ENCODE measurements around the gene TPM4.
"Not testable (repeated sequence)": the region's sequence is repeated elsewhere in the genome, so short reads cannot be mapped to it uniquely, and the experiment has no call there.

Gene TPM4

DNA sequence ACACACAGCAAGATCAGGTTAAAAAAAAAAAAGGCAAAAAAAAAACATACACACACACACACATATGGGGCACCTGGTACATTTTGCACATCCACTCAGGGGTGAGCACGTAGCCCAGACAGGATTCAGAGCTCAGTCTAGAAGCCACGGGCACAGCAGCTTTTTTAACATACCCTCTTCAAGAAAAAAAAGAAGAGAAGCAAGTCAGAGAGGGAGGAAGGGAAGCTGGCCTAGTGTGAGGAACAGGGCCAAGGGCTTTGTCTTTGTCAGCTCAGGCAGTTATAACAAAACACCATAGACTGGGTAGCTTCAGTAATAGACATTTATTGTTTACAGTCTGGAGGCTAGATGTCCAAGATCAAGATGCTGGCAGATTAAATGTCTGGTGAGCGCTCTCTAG is 2.3 kb upstream of the TPM4 start:
- no peak for DNase-seq (ENCODE audit: low read depth)

DNA sequence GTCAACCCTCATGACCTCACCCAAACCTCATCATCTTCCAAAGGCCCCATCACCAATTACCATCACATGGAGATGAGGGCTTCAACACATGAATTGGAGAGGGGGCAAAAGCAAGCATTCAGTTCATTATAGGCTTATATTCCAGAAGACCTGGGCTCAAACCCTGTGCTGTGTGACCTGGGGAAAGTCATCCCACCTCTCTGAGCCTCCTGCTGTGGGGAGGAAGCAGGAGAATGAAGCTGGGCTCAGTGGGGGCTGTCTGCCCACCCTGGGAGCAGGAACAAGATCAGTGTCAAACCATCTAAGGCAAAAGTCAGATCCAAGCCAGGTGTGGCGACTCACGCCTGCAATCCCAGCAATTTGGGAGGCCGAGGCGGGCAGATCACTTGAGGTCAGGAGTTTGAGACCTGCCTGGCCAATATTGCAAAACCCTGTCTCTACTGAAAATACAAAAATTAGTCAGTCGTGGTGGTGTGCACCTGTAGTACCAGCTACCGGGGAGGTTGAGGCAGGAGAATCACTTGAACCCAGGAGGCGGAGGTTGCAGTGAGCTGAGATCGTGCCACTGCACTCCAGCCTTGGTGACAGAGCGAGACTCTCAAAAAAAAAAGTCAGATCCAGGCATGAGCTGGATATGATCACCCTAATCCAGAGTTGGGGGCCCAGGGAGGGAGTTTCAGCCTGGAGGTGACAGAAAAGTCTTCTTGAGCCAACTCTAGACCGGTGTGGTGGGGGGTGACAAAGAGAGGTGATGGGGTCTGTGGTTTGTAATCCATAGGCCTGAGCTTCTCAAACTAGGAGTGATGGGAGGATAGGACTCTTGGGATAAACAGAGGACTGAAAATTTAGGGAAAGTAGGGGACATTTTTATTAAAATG is 1.6 kb upstream of the TPM4 start:
- DNase-seq (ENCODE audit: low read depth): no peak

DNA sequence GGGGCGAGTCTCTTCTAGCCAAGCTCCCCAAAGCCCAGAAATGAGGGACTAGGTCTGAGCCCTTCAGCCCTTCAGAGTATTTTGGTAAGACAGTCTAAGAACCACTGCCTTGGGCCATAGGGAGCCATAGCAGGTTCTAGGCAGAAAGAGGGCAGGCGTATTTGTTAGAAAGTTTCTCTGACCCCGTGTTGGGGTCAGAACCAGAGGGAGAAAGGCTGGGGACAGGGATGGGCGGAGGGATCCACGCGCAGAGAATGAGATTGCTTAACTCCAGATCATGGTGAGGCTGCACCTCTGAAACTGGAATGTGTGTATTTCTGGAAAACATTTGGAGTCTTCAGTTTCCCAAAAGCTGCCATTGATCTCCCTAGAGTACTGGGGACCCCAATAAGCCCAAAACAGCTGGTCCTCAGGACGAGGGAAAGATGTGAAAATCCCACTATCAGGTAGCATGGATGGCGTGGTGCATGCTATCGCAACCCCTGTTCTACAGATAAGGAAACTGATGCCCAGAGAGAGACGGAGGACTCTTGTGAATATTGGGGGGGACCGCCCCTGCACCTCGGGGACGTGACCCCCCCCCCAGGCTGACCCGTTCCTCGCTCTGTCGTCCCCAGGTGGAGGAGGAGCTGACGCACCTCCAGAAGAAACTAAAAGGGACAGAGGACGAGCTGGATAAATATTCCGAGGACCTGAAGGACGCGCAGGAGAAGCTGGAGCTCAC is 703 bp upstream of the TPM4 start:
- no peak for DNase-seq (ENCODE audit: low read depth)

DNA sequence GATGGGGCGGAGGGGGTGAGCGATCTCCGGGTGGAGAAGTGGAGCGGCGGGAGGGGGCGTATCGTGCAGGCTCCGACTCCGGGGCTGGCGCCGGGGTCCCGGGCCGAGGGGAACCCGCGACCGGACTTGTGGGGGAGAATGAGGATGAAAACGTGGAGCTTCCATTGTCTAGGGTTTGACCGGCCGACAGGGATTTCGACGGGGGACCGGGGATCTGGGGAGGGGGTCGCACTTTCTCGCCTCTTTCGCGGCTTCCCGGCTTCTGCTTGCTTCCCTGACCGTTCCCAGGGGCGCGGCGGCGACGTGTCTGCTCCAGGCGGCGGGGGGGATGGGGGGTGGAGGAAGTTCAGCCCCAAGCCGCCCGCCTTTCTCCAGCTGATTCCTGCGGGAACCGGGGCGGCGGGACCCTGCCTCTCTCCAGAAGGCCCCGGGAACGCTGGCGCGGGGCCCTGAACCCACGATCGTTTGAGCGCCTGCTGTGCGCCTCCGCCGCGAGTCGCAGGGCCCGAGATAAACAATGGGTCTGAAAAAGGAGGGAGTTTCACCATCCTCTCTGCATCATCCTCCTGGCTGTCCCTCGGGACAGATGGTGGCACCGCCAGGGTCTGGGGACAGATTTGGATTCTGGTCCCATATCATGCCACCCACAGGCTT is 790 bp downstream of the TPM4 start:
- DNase-seq (ENCODE audit: low read depth): peak; percentile 58

DNA sequence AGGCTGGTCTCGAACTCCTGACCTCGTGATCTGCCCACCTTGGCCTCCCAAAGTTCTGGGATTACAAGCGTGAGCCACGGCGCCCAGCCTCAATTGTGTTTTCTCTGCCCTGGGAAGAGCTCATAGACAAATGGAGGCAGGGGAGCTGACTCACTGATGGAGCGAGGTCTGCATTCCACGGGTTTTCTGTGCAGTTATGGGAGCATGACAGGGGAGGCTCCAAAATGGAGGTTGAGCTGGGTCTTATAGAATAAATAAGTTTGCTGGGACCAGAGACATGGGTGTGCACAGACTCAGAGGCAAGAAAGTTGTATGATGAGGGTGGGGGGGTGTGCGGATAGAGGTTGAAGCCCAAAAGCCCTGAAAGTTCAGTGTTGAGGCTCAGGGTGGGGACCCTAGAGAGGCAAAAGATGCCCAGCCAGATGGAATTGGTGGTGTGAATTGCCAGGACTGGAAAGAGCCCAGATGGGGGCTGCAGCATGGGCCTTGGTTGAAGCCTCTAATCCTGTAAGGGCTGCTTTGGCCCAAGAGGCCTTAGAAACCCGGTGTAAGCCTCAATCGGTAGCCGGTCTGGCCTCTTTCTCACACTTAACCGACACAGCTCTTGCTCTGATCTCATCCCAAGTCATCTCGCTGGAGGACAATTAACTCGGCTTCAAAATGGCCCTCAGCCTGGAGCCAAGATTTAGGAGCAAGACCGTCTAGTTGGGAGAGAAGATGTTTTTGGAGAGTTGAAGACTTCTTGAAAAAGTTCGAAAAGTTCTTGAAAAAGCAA is 1.9 kb downstream of the TPM4 start:
- DNase-seq (ENCODE audit: low read depth): peak; percentile 87

DNA sequence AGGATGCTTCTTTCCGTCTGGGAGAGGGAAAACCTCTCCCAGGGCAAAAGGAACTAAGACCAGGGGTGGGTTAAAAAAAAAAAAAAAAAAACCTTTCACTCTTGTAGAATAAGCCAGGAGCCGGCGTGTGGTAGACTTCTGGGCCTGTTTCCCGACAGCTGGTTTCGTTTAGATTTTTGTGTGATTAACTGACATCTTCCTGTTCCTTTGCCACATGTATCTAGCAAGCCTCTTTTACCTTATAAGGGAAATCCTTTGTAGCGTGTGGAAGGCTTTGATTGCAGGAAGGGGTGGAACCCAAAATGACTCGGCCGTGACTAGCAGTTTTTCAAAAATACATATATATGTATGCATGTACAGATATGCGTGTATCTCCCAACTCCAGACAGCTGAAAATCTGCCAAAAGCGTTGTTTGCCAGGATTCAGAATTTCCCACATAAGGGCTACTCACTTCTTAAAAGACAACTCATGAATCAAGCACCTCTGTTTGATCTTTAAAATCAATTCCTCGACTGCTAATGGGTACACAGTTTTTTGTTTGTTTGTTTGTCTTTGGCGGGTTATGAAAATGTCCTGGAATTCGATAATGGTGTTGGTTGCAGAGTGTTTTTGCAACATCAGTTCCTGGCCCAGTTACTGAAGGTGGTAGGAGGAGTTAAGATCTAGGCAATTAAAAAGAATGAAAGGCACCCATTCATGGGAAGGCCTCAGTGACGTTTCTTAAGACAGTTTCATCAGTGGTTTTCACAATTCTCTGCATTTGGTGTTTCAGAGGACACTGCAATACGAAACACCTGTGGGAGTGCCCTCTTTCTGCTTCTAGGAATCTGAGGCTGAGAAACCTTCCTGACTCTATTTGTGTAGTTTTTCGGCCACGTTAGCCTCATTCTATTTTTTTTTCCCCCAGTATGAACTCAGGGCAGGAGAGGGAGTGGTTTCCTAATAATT is 2.7 kb downstream of the TPM4 start:
- DNase-seq (ENCODE audit: low read depth): peak; percentile 99

DNA sequence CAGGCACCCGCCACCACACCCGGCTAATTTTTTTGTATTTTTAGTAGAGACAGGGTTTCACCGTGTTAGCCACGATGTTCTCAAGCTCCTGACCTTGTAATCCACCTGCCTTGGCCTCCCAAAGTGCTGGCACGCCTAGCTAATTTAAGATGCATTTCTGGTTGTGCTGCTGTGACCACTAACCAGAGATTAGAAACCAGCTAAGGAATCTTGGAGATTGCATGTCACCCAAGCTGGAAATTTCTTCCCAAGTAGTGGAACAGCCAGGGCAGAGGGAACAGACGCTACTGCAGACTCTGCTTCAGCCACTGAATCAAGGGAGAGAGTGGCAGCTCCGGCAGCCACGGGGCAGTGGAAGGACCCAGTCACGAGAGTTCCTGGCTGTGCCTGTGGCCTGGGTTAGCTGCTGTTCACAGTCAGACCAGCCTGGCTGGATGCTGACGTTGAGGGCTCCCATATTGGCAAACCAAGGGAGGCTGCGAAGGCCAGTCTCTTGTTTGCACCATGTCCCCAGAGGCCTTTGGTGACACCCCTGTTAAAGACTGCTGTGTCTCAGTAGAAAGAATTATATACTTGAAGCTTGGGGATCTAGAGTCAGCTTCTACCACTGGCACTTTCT is 7.9 kb downstream of the TPM4 start:
- no peak for DNase-seq (ENCODE audit: low read depth)

DNA sequence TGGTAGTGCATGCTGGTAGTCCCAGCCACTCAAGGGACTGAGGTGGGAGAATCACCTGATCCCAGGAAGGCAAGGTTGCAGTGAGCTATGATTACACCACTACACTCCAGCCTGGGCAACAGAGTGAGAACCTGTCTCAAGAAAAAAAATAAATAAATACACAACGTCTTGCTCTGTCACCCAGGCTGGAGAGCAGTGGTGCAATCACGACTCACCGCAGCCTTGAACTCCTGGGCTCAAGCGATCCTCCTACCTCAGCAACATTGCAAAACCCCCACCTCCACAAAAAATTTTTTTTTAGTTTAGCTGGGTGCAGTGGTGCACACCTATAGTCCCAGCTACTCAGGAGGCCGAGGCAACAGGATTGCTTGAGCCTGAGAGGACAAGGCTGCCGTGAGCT is 8.8 kb downstream of the TPM4 start:
- peak; percentile 50 for DNase-seq (ENCODE audit: low read depth)

DNA sequence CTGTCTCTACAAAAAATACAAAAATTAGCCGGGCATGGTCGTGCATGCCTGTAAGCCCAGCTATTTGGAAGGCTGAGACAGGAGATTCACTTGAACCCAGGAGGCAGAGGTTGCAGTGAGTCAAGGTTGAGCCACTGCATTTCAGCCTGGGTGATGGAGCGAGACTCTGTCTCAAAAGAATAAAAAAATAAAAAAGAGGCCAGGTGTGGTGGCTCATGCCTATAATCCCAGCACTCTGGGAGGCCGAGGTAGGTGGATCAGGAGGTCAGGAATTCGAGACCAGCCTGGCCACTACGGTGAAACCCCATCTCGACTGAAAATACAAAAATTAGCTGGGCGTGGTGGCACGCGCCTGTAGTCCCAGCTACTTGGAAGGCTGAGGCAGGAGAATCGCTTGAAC is 11.1 kb downstream of the TPM4 start:
- not testable (repeated sequence) for DNase-seq (ENCODE audit: low read depth)

DNA sequence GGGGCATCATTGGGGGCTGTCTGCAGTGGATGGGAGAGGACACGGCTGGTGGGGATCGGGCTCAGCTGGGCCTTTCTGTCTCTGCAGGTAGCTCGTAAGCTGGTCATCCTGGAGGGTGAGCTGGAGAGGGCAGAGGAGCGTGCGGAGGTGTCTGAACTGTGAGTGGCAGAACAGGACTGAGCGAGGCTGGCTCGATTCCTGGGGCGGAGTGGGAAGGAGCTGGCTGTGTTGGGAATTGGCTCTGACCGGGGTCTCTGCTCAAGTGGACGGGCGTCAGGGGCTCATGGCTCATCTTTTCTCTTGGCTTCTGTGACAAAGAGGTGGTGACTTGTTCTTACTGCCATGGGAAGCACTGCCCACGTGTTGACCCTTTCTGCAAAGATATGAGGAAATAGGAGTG is 11.6 kb downstream of the TPM4 start:
- DNase-seq (ENCODE audit: low read depth): no peak

DNA sequence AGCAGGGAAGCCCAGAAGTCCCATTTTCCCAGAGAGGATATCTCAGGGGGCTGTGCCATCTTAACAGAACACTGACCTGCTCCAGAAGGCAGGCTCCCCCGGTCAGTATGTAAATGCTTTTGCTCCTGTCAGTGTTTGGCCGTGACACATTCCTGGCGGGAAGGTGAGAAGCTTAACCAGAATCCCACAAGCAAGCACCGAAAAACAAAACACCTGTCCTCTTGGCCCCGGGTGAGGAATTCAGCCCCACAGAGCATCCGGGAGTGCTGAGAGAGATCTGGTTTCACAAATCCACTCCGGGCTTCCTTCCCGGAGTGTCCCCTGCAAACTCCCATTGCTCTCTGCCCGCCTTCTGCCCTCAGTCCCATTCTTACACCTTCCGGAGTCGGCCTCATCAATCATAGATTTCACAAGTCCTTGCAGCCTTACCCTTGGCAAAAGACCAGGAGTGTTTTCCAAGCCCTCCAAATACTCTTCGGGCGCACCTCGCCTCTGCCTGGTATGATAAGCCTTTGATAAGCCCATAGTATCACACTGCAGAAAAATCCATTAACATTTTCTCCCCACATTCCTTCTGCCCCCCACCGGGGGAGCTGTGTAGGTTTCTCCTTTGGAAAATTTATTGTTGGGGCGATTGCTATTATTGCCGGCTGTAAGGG is 12.2 kb downstream of the TPM4 start:
- no peak for DNase-seq (ENCODE audit: low read depth)

DNA sequence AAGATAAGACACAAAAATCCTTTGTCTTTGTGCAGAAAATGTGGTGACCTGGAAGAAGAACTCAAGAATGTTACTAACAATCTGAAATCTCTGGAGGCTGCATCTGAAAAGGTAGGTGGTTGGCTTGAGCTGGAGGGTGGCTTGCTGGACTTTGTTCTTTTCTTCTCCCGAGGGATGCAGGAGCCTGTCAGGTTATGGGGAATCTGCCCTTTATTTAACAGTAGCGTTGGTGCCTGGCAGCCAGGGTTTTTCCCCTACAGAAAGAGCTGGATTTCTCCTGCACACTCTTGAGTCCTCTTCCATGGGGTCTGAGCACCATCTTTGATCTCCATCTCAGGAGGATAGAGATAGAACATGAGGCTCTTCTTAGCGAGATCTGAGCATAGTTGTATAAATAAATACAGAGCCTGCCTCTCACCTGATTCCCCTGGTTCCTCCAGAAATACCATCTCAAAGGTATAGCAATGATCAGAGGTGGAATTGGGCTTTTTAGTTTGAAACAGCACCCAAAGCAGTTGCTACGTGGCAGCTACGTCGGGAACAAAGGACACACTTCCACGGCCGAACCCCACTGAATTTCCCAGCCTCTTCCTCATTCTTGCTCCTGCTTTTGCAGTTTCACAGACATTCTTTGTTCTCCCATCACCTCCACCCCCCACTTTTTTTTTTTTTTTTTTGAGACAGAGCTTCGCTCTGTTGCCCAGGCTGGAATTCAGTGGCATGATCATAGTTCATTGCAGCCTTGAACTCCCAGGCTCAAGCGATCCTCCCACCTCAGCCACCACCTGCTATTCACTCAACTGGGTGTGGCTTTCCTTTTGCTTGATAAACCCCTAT is 12.9 kb downstream of the TPM4 start:
- DNase-seq (ENCODE audit: low read depth): no peak

DNA sequence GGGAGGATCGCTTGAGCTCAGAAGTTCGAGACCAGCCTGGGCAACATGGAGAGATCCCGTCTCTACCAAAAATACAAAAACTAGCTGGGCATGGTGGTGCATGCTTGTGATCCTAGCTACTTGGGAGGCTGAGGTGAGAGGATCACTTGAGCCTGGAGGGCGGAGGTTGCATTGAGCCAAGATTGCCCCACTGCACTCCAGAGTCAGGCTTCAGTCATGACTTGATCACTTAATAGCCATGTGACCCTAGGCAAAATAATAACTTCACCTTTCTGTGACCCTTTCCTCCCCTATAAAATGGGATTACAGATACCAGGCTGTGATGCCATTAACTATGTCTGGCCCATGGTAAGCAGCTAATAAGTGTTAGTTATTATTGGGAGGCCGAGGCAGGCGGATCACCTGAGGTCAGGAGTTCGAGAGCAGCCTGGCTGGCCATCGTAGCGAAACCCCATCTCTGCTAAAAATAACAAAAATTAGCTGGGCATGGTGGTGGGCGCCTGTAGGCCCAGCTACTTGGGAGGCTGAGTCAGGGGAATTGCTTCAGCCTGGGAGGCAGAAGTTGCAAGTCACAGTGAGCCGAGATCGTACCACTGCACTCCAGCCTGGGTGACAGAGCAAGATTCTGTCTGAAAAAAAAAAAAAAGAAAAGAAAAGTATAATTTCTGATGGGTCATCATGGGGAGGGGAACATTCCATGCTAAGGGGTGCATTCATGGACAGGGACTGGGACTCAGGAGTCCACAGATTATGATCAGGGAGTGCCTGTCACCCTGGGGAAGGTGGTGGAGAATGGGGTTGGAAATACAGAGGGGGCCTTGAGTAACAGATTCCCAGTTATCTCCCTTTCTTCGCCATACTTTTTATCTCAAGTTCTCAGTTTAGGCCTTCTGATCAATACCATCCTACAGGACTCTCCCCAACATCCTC is 15.5 kb downstream of the TPM4 start:
- no peak for DNase-seq (ENCODE audit: low read depth)

DNA sequence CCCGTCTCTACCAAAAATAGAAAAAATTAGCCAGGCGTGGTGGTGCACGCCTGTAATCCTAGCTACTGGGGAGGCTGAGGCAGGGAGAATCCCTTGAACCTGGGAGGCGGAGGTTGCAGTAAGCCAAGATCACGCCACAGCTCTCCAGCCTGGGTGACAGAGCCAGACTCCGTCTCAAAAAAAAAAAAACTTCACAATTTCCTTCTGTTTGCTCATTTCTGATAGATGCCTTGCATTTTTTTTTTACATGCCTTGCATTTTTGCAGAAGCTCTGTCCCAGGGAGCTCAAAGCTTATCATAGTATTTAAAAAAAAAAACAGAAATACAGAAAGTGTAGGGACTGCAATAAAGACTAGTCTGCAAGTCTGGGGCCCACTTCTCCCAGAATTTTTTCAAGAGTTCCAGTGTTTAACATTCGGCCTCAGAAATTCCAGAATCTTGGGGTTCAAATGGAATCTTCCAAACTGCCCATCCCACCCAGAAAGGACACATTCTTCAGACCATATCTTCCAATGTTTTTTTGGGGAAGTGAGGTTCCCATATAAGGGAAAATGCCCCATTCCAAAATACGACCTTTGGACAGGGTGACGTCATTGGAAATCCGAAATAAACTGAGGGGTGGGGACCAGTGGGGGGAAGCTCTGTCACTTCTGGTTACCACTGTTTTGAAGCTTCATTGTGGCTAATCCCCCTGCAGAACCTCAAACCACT is 18.2 kb downstream of the TPM4 start:
- no peak for DNase-seq (ENCODE audit: low read depth)

DNA sequence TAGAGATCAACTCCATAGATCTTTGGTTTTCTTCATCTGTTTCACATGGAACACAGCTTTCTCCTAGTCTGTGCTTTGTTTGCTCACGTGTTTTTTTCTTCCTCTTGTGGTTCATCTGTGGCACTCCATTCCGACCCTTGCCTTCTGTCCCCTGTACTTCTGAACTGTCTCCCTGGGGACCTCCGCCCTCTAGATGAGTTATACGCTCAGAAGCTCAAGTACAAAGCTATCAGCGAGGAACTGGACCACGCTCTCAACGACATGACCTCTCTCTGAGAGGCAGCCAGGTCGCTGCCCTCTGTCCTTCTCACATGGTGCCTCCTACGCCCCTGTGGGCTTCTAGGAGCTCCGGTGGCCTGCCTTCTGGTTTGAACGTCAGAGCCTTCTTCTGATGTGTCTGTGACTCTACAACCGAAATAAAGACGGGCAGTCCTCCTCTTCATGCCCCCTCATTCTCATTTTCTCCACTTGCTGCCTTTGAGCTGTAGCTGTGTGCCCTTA is 18.8 kb downstream of the TPM4 start:
- DNase-seq (ENCODE audit: low read depth): no peak

DNA sequence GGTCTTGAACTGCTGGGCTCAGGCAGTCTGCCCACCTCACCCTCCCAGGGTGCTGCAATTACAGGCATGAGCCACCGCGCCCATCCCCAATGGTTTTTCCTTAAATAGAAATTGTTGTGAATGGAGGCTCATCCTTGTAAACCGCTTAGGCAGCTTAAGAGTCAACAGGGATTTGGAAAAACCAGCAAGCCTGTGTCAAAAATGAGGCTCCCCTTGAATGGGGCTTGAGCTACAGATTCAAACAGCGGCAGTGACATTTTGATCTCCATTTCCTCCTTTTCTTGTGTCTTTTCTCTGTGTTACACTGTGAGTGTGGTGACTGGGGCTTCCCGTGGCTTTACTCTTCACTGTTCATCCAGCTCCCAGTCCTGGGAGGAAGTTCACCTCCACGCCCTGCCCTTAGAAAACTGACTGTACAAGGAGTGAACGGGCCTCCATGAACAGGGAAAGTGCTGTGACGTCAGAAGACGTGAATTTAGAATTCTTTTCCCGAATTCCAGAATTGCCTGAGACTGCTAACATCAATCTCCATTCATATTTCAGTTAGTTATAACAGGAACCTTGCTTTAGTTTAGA is 20.1 kb downstream of the TPM4 start:
- DNase-seq (ENCODE audit: low read depth): no peak

DNA sequence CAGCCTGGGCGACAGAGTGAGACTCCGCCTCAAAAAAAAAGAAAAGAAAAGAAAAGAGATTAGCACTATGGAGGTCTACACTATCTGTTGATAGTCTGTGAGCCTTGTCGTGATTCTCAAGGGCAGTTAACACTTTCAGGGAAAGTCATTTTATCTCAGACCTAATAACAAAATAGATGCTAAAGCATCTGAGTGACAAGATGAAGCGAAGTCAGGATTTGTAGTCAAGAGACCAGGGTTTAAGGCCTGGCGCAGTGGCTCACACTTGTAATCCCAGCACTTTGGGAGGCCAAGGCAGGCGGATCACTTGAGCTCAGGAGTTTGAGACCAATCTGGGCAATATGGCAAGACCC is 22.1 kb downstream of the TPM4 start:
- DNase-seq (ENCODE audit: low read depth): no peak
